Measurements from ENCODE around the gene CPT1C. TPM values are rescaled to one million over a fixed set of nuclear protein-coding genes. Genes with fewer than 3 reads are reported as not detected.

CPT1C gene
- total RNA-seq, 2 donors from 2014 or later, result 0.66 to 3.4 TPM

DNA sequence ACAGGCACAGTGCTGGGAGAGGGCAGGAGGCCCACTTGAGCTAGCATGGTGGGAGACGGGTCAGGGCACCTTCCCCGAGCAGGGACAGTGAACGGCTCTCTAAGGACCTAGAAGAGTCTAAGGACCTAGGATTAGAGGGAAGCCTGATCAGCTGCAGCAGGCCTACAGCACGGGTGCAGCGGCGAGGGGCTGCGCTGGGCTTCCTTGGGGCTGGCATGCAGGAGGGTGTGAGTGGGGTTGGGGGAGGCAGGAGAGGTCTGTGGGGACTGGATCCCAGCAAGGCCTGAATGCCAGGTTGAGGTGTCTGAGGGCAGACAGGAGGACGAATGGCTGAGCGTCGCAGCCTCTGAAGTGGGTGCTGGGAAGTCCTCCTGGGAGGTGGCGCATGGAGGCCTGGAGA lies 45.3 kb upstream of the CPT1C start:
- TF ChIP-seq POLR2A (IDR thresholded peaks at IDR 0.05), result no peak
- TF ChIP-seq, protein P1, sequence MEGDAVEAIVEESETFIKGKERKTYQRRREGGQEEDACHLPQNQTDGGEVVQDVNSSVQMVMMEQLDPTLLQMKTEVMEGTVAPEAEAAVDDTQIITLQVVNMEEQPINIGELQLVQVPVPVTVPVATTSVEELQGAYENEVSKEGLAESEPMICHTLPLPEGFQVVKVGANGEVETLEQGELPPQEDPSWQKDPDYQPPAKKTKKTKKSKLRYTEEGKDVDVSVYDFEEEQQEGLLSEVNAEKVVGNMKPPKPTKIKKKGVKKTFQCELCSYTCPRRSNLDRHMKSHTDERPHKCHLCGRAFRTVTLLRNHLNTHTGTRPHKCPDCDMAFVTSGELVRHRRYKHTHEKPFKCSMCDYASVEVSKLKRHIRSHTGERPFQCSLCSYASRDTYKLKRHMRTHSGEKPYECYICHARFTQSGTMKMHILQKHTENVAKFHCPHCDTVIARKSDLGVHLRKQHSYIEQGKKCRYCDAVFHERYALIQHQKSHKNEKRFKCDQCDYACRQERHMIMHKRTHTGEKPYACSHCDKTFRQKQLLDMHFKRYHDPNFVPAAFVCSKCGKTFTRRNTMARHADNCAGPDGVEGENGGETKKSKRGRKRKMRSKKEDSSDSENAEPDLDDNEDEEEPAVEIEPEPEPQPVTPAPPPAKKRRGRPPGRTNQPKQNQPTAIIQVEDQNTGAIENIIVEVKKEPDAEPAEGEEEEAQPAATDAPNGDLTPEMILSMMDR (IDR thresholded peaks at IDR 0.05), result no peak
- Histone ChIP-seq H3K4me1 (peaks cover 31% of the 10 kb centered on the region), H3K4me3 (no peak overlapping the region), H3K27me3 (no peaks in the 10 kb centered on the region), H3K27ac (no peak overlapping the region), H3K9me3 (no peaks in the 10 kb centered on the region), H3K36me3 (replicated peaks in 1 of 2; ENCODE audit: insufficient read depth in 1 of 2, low read depth in 2 of 2) (peaks cover 0 to 3% of the 10 kb centered on the region in 2 donors)
- intact Hi-C loops (cut with DNase I), result no loop called here
- 84 to 94% methylated on average over 11 of the region's 11 CpGs for WGBS, 2 donors
- DNase-seq (no peak), ATAC-seq (no peak)

DNA sequence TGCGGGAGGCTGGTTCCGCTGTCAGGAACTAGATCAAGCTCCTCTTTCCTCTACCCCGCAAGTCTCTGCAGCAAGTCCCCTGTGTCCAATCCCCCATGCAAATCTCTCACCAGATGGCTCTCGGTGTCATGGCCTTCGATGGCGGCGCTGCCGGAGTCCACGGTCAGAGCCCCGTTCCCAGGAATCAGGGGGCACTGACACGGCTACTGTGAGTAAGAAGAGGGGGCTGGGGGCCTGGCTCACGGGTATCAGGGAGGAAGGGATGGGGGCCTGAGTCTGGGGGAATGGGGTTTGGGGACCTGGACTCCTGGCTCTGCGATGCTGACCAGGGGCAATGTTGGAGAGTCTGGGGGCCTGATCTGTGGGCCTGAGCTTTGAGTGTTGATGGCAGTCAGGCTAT lies 44.9 kb upstream of the CPT1C start:
- WGBS, 2 donors, result 82 to 91% methylated on average over 8 to 13 of the region's 13 CpGs
- DNase-seq (no peak), ATAC-seq (no peak)
- Histone ChIP-seq H3K27ac (no peak overlapping the region), H3K4me1 (peaks cover 28% of the 10 kb centered on the region), H3K4me3 (no peak overlapping the region), H3K36me3 (replicated peaks in 1 of 2; ENCODE audit: insufficient read depth in 1 of 2, low read depth in 2 of 2) (peaks cover 0 to 4% of the 10 kb centered on the region in 2 donors), H3K27me3 (no peaks in the 10 kb centered on the region), H3K9me3 (no peaks in the 10 kb centered on the region)
- no peak for TF ChIP-seq POLR2A (IDR thresholded peaks at IDR 0.05)
- TF ChIP-seq, protein P1 (IDR thresholded peaks at IDR 0.05), result no peak
- intact Hi-C loops (cut with DNase I), result no loop called here

DNA sequence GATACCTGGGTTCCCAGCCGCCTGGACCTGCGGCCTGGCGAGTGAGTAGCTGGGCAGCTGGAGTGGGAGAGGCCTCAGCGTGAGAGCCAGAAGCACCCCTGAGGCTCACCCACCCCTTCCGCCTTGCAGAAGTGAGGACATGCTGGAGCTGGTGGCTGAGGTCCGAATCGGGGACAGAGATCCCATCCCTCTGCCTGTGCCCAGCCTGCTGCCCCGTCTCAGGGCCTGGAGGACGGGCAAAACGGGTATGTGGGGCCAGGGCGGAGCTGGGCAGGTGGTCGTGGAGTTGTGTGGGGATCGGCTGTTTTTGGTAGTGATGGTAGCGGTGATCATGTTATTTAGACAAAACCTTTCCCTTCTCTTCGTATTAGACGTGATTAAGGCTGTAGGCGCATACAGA lies 44.3 kb upstream of the CPT1C start:
- H3K4me1 ChIP-seq, result peaks cover 23% of the 10 kb centered on the region

DNA sequence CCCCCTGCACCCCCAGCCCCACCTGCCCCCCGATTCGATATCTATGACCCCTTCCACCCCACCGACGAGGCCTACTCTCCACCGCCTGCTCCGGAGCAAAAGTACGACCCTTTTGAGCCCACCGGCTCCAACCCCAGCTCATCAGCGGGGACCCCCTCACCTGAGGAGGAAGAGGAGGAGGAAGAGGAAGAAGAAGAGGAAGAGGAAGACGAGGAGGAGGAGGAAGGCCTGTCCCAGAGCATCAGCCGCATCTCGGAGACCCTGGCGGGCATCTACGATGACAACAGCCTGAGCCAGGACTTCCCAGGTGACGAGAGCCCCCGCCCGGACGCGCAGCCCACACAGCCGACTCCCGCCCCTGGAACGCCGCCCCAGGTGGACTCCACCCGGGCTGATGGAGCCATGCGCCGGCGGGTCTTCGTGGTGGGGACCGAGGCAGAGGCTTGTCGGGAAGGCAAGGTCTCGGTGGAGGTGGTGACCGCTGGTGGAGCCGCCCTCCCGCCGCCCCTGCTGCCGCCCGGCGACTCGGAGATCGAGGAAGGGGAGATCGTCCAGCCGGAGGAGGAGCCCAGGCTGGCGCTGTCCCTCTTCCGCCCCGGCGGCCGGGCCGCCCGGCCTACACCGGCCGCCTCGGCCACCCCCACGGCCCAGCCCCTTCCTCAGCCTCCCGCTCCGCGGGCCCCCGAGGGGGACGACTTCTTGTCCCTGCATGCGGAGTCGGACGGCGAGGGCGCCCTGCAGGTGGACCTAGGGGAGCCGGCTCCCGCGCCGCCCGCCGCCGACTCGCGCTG lies 39.7 kb upstream of the CPT1C start:
- no peak for TF ChIP-seq POLR2A (IDR thresholded peaks at IDR 0.05)
- TF ChIP-seq, protein P1 (IDR thresholded peaks at IDR 0.05), result no peak
- H3K4me1 ChIP-seq, result no peaks in the 10 kb centered on the region
- H3K27me3 ChIP-seq, result no peaks in the 10 kb centered on the region
- H3K27ac ChIP-seq, result no peak overlapping the region
- 92 to 96% methylated on average over 23 to 59 of the region's 72 CpGs for WGBS, 2 donors
- ATAC-seq, result no peak
- H3K4me3 ChIP-seq, result no peak overlapping the region
- intact Hi-C loops (cut with DNase I), result no loop called here
- peaks cover 3 to 26% of the 10 kb centered on the region in 2 donors for H3K36me3 ChIP-seq (replicated peaks in 1 of 2; ENCODE audit: insufficient read depth in 1 of 2, low read depth in 2 of 2)
- DNase-seq, result no peak
- H3K9me3 ChIP-seq, result no peaks in the 10 kb centered on the region

More for the DNA sequence above, 44.3 kb upstream of the CPT1C start:
- H3K27me3 ChIP-seq, result no peaks in the 10 kb centered on the region
- no peak overlapping the region for H3K4me3 ChIP-seq
- no peak for DNase-seq
- WGBS, 2 donors, result 89 to 92% methylated on average over 17 of the region's 17 CpGs
- peaks cover 3 to 6% of the 10 kb centered on the region in 2 donors for H3K36me3 ChIP-seq (replicated peaks in 1 of 2; ENCODE audit: insufficient read depth in 1 of 2, low read depth in 2 of 2)
- H3K27ac ChIP-seq, result no peak overlapping the region
- intact Hi-C loops (cut with DNase I), result no loop called here
- no peak for ATAC-seq
- TF ChIP-seq, protein P1 (IDR thresholded peaks at IDR 0.05), result no peak
- TF ChIP-seq POLR2A (IDR thresholded peaks at IDR 0.05), result no peak
- no peaks in the 10 kb centered on the region for H3K9me3 ChIP-seq

Data from body of pancreas (tissue), 4 donors.